GM12865 (cell line): Measurements from ENCODE around the gene DDAH1.

Experiments used
- DNase-seq: peaks from one replicate; pipeline ENCODE4 v3.0.0; 2010; ENCODE audit warnings: low read depth
- H3K4me3 ChIP-seq: 2 replicates; pipeline ENCODE4 v1.5.1; 2011; ENCODE audit warnings: mild to moderate bottlenecking, low read depth, low read length, control low read depth
- CTCF ChIP-seq: IDR thresholded peaks from 2 replicates; pipeline ENCODE4 v1.5.1; 2011; ENCODE audit warnings: low read length, control low read depth, low read depth, inconsistent platforms; ENCODE audit not compliant: insufficient read depth; ENCODE audit errors: missing control alignments

Gene DDAH1

GRCh38 chr1:85406081-85406480 is 58.9 kb downstream of the DDAH1 start:
- no peak overlapping the region for H3K4me3 ChIP-seq
- no peak for DNase-seq
- TF ChIP-seq CTCF, result no peak

- no peak for TF ChIP-seq CTCF
- no peak overlapping the region for H3K4me3 ChIP-seq
- DNase-seq, result no peak
Observed at GRCh38 chr1:85404408-85404807, 60.6 kb downstream of the DDAH1 start.

GRCh38 chr1:85398391-85399064 is 66.4 kb downstream of the DDAH1 start:
- no peak for TF ChIP-seq CTCF
- no peak overlapping the region for H3K4me3 ChIP-seq
- no peak for DNase-seq

- H3K4me3 ChIP-seq, result no peak overlapping the region
- no peak for DNase-seq
- no peak for TF ChIP-seq CTCF
Observed at GRCh38 chr1:85397490-85398032, 67.4 kb downstream of the DDAH1 start.

- TF ChIP-seq CTCF, result no peak
- no peak overlapping the region for H3K4me3 ChIP-seq
- no peak for DNase-seq
Observed at GRCh38 chr1:85396194-85396593, 68.8 kb downstream of the DDAH1 start.

GRCh38 chr1:85394130-85394529 is 70.8 kb downstream of the DDAH1 start:
- no peak for DNase-seq
- H3K4me3 ChIP-seq, result no peak overlapping the region
- no peak for TF ChIP-seq CTCF

- TF ChIP-seq CTCF, result no peak
- no peak for DNase-seq
- no peak overlapping the region for H3K4me3 ChIP-seq
Observed at GRCh38 chr1:85393490-85393889, 71.5 kb downstream of the DDAH1 start.
